ENCODE measurements around the gene PCDHB15.
"Not testable (repeated sequence)": the region's sequence is repeated elsewhere in the genome, so short reads cannot be mapped to it uniquely, and the experiment has no call there.

DNA sequence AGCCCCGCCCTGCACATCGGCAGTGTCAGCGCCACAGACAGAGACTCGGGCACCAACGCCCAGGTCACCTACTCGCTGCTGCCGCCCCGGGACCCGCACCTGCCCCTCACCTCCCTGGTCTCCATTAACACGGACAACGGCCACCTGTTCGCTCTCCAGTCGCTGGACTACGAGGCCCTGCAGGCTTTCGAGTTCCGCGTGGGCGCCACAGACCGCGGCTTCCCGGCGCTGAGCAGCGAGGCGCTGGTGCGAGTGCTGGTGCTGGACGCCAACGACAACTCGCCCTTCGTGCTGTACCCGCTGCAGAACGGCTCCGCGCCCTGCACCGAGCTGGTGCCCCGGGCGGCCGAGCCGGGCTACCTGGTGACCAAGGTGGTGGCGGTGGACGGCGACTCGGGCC lies 1.8 kb downstream of the PCDHB15 start:
- TF ChIP-seq EZH2 (IDR thresholded peaks at IDR 0.05; ENCODE audit: borderline replicate concordance); EZH2phosphoT487 (IDR thresholded peaks at IDR 0.05; ENCODE audit: low read depth, severe bottlenecking, unreplicated experiment): not testable (repeated sequence)
- TF ChIP-seq, protein P1, sequence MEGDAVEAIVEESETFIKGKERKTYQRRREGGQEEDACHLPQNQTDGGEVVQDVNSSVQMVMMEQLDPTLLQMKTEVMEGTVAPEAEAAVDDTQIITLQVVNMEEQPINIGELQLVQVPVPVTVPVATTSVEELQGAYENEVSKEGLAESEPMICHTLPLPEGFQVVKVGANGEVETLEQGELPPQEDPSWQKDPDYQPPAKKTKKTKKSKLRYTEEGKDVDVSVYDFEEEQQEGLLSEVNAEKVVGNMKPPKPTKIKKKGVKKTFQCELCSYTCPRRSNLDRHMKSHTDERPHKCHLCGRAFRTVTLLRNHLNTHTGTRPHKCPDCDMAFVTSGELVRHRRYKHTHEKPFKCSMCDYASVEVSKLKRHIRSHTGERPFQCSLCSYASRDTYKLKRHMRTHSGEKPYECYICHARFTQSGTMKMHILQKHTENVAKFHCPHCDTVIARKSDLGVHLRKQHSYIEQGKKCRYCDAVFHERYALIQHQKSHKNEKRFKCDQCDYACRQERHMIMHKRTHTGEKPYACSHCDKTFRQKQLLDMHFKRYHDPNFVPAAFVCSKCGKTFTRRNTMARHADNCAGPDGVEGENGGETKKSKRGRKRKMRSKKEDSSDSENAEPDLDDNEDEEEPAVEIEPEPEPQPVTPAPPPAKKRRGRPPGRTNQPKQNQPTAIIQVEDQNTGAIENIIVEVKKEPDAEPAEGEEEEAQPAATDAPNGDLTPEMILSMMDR (IDR thresholded peaks at IDR 0.05; ENCODE audit: poor library complexity): not testable (repeated sequence)

Data from hepatocyte (in vitro differentiated cells).